Measurements from ENCODE around the gene VSTM4.

DNA sequence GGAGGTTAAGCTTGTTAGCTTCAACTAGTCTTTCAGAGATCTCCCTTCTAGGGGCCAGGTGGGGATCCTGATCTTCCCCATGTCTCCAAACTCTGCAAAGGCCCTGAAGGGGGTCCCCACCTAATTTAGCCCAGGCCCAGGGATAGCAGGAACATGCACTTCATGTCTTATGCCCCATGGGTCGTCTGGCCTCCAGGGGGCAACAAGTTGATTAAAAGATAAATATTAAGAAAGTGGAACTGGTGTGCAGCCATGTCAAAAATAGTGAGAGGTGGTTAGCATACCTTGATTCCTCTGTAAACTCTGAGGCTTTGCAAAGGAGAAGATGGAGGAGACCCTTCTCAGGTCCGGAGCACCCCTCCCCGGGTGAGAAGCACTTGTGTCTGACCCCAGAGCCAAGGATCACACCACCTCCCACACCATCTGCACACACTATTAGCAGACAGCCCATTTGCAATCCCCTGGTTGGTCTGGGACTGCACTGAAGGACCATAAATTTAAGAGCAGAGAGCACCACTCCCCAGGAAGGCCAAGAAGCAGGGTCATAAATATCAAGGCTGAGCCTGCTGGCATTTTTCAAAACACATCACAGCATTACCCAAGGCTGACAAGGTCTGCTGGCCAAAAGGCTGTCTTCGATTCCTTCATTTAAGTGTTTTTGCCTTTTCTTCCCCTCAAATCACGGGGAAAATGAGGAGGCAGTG is 131.5 kb downstream of the VSTM4 start:
- no peak for TF ChIP-seq SPI1 (IDR thresholded peaks at IDR 0.05; ENCODE audit: low read depth, low read length)
- no peak for TF ChIP-seq TAF1 (IDR thresholded peaks at IDR 0.05; ENCODE audit: low read depth, low read length)
- no peak for TF ChIP-seq POLR2A (IDR thresholded peaks at IDR 0.05; ENCODE audit: low read depth, low read length)
- TF ChIP-seq POLR2AphosphoS5 (IDR thresholded peaks at IDR 0.05; ENCODE audit: low read depth, low read length): no peak
- TF ChIP-seq POU2F2 (IDR thresholded peaks at IDR 0.05; ENCODE audit: low read depth, low read length): no peak
- no peak for TF ChIP-seq PAX5 (IDR thresholded peaks at IDR 0.05; ENCODE audit: insufficient read depth, low read length, severe bottlenecking)
